Body of pancreas (tissue), 4 donors: ENCODE results near the gene GLYAT.

Source experiments
- POLR2A ChIP-seq, 3 donors: fragments of 450-650 bp; IDR thresholded peaks; one replicate each; pipeline ENCODE4 v1.6.1; 2016; ENCODE audit warnings: antibody characterized with exemption in 3 of 3, mild to moderate bottlenecking in 2 of 3
- TF ChIP-seq, protein P1 (sequence below), 7 experiments: fragments of 450-650 bp in 4 of 7; fragments of 200-600 bp in 3 of 7; sonication (generic) in 3 of 7; IDR thresholded peaks; one replicate each; pipeline ENCODE4 v1.5.1; 2016 to 2019; ENCODE audit warnings: antibody characterized with exemption in 7 of 7

- TF ChIP-seq, protein P1, sequence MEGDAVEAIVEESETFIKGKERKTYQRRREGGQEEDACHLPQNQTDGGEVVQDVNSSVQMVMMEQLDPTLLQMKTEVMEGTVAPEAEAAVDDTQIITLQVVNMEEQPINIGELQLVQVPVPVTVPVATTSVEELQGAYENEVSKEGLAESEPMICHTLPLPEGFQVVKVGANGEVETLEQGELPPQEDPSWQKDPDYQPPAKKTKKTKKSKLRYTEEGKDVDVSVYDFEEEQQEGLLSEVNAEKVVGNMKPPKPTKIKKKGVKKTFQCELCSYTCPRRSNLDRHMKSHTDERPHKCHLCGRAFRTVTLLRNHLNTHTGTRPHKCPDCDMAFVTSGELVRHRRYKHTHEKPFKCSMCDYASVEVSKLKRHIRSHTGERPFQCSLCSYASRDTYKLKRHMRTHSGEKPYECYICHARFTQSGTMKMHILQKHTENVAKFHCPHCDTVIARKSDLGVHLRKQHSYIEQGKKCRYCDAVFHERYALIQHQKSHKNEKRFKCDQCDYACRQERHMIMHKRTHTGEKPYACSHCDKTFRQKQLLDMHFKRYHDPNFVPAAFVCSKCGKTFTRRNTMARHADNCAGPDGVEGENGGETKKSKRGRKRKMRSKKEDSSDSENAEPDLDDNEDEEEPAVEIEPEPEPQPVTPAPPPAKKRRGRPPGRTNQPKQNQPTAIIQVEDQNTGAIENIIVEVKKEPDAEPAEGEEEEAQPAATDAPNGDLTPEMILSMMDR (IDR thresholded peaks at IDR 0.05) = no peak
- no peak for TF ChIP-seq POLR2A (IDR thresholded peaks at IDR 0.05)
Measured at GRCh38 chr11:58742981-58743880, 11.5 kb upstream of the GLYAT start.
